Lung (tissue), 16 donors: ENCODE measurements around the gene MLST8. TPM values are rescaled to one million over a fixed set of nuclear protein-coding genes. Genes with fewer than 3 reads are reported as not detected.
A peak's percentile ranks its signal among the peaks of the same experiment; 100 is the strongest.

ENCODE experiments used
- ATAC-seq: fragments of 200-7000 bp; cut with Tn5 transposase; one replicate; pipeline ENCODE4 v1.9.1; 2020; ENCODE audit warnings: moderate number of reproducible peaks; ENCODE audit not compliant: insufficient read depth, low FRiP score
- DNase-seq, 3 donors: peaks; one replicate each; pipeline ENCODE4 v3.0.0-alpha.2; 2013 to 2017
- H3K27ac ChIP-seq, 2 donors: one replicate each; pipeline ENCODE4 v1.5.1; 2013; ENCODE audit warnings: mild to moderate bottlenecking in 2 of 2, moderate library complexity in 2 of 2, control low read depth in 1 of 2, inconsistent platforms in 1 of 2, low read depth in 1 of 2, low read length in 1 of 2
- H3K27me3 ChIP-seq, 3 donors: one replicate each; pipeline ENCODE4 v1.5.1; 2013; ENCODE audit warnings: low read length in 2 of 3; ENCODE audit not compliant: control insufficient read depth in 3 of 3, insufficient read depth in 3 of 3
- H3K36me3 ChIP-seq, 4 donors: one replicate each; pipeline ENCODE4 v1.5.1; 2013; ENCODE audit warnings: low read length in 4 of 4, mild to moderate bottlenecking in 1 of 4, moderate library complexity in 1 of 4; ENCODE audit not compliant: control insufficient read depth in 4 of 4, insufficient read depth in 4 of 4
- H3K4me1 ChIP-seq, 5 donors: one replicate each; pipeline ENCODE4 v1.5.1; 2013; ENCODE audit warnings: low read length in 5 of 5, mild to moderate bottlenecking in 2 of 5, moderate library complexity in 1 of 5; ENCODE audit not compliant: control insufficient read depth in 5 of 5, insufficient read depth in 5 of 5
- H3K4me3 ChIP-seq: one replicate; pipeline ENCODE4 v1.5.1; 2013; ENCODE audit warnings: mild to moderate bottlenecking, control low read depth, moderate library complexity
- H3K9ac ChIP-seq, 2 donors: one replicate each; pipeline ENCODE4 v1.5.1; 2013; ENCODE audit warnings: low read length in 2 of 2, control low read depth in 1 of 2; ENCODE audit not compliant: insufficient read depth in 1 of 2
- H3K9me3 ChIP-seq, 4 donors: one replicate each; pipeline ENCODE4 v1.5.1; 2013; ENCODE audit warnings: low read length in 3 of 4, mild to moderate bottlenecking in 1 of 4, moderate library complexity in 1 of 4; ENCODE audit not compliant: control insufficient read depth in 4 of 4, insufficient read depth in 3 of 4
- CTCF ChIP-seq: IDR thresholded peaks from 2 replicates; pipeline ENCODE4 v1.5.1; 2012; ENCODE audit warnings: mild to moderate bottlenecking; ENCODE audit errors: control extremely low read depth, extremely low read depth
- WGBS, 2 donors: extraction: QIAGEN DNeasy Blood & Tissue Kit; methylation state at CpG; one replicate each; pipeline ENCODE4 v1.1.7; 2013; 5-methylcytosine and 5-hydroxymethylcytosine counted together
- long read RNA-seq, 5 donors: transcript quantifications; one replicate each; lab custom pipeline, GENCODE V29; 2026
- polyA plus RNA-seq, 2 donors: library from polyadenylated mRNA; stranded (reverse); fragments of 200-250 nt; gene quantifications; one replicate each; pipeline ENCODE4 v1.2.1, GENCODE V29; 2013
- total RNA-seq, 2 donors: library from RNA; depleted of rRNA in 1 of 2; stranded (reverse); fragments of >200 nt in 1 of 2; gene quantifications; one replicate each; pipeline ENCODE4 v1.2.1, GENCODE V29; 2014 to 2021
- donor health status: control.
- donor health status: control.
- donor health status: Bipolar disorder and iron deficiency.
- donor health status: healthy.
- donor health status: DM: yes; HTN: yes; CAD: no.

The MLST8 gene
- total RNA-seq (10 to 100 TPM; 17.2 to 42.6 TPM), polyA plus RNA-seq (10 to 100 TPM; 39.7 to 48.9 TPM)
- long read RNA-seq, donor 1, partial matches to known transcripts = 5 of 24 reads
- long read RNA-seq, donor 1, other reads (novel, unspliced or antisense) = 0 of 24 reads
- long read RNA-seq, donor 2, partial matches to known transcripts = 0 of 5 reads
- long read RNA-seq, donor 2, other reads (novel, unspliced or antisense) = 0 of 5 reads
- long read RNA-seq, donor 3, partial matches to known transcripts = 0 of 18 reads
- long read RNA-seq, donor 3, other reads (novel, unspliced or antisense) = 0 of 18 reads
- long read RNA-seq, donor 4, partial matches to known transcripts = 0 of 4 reads
- long read RNA-seq, donor 4, other reads (novel, unspliced or antisense) = 0 of 4 reads
- long read RNA-seq, donor 5, transcript MLST8-232 (9 exons, 1,870 nt) = major isoform, 10 of 25 reads
- long read RNA-seq, donor 5, transcript MLST8-215 (9 exons, 1,861 nt) = minor isoform, 5 of 25 reads
- long read RNA-seq, donor 5, partial matches to known transcripts = 0 of 25 reads
- long read RNA-seq, donor 5, other reads (novel, unspliced or antisense) = 0 of 25 reads

- peaks cover 0 to 11% (median 8%) of the 10 kb centered on the region in 5 donors for H3K4me1 ChIP-seq
- peak; percentile 89 to 92 (median 90) for DNase-seq
- peaks cover 0 to 33% (median 4%) of the 10 kb centered on the region in 4 donors for H3K36me3 ChIP-seq
- peak within 1 kb of the TSS; percentile 93 for H3K4me3 ChIP-seq
- TF ChIP-seq CTCF = no peak
- H3K9me3 ChIP-seq = no peaks in the 10 kb centered on the region
- WGBS, 2 donors = 1% methylated on average over 77 to 93 of the region's 93 CpGs
- peak within 1 kb of the TSS in 1 of 2 donors; percentile 58 for H3K9ac ChIP-seq
- peak; percentile 94 for ATAC-seq
- peaks cover 0 to 4% (median 0%) of the 10 kb centered on the region in 3 donors for H3K27me3 ChIP-seq
- peak within 1 kb of the TSS; percentile 98 to 99 for H3K27ac ChIP-seq
Observed at GRCh38 chr16:2205104-2205966, at the start of gene MLST8. Gene MLST8 (plus strand): TSS chr16:2205454. CDS start chr16:2206086, 632 bp downstream.

GRCh38 chr16:2155977-2156848 lies 49.0 kb upstream of the MLST8 start:
- TF ChIP-seq CTCF = no peak
- 6% methylated on average over 39 to 46 of the region's 47 CpGs for WGBS, 2 donors
- peaks cover 0 to 75% (median 35%) of the 10 kb centered on the region in 5 donors for H3K4me1 ChIP-seq
- peak overlapping the region; percentile 73 for H3K4me3 ChIP-seq
- H3K9me3 ChIP-seq = no peaks in the 10 kb centered on the region
- no peaks in the 10 kb centered on the region for H3K27me3 ChIP-seq
- H3K36me3 ChIP-seq = peaks cover 0 to 13% (median 8%) of the 10 kb centered on the region in 4 donors
- DNase-seq (peak; percentile 74 to 78 (median 76)), ATAC-seq (no peak)
- peak overlapping the region; percentile 81 to 87 for H3K27ac ChIP-seq
- peak overlapping the region; percentile 12 to 55 for H3K9ac ChIP-seq

- Histone ChIP-seq H3K27ac (peak overlapping the region in 1 of 2 donors; percentile 3), H3K36me3 (peaks cover 0 to 9% (median 6%) of the 10 kb centered on the region in 4 donors), H3K9me3 (no peaks in the 10 kb centered on the region), H3K9ac (peak overlapping the region in 1 of 2 donors; percentile 55), H3K4me3 (no peak overlapping the region), H3K4me1 (peaks cover 0 to 70% (median 35%) of the 10 kb centered on the region in 5 donors), H3K27me3 (no peaks in the 10 kb centered on the region)
- DNase-seq = no peak
- no peak for ATAC-seq
- 53 to 65% methylated on average over 4 to 5 of the region's 5 CpGs for WGBS, 2 donors
- TF ChIP-seq CTCF = no peak
Observed at GRCh38 chr16:2156849-2157224, 48.4 kb upstream of the MLST8 start.
